ENCODE results near the gene COMMD1.
"Not testable (repeated sequence)": the region's sequence is repeated elsewhere in the genome, so short reads cannot be mapped to it uniquely, and the experiment has no call there.

Gene COMMD1

DNA sequence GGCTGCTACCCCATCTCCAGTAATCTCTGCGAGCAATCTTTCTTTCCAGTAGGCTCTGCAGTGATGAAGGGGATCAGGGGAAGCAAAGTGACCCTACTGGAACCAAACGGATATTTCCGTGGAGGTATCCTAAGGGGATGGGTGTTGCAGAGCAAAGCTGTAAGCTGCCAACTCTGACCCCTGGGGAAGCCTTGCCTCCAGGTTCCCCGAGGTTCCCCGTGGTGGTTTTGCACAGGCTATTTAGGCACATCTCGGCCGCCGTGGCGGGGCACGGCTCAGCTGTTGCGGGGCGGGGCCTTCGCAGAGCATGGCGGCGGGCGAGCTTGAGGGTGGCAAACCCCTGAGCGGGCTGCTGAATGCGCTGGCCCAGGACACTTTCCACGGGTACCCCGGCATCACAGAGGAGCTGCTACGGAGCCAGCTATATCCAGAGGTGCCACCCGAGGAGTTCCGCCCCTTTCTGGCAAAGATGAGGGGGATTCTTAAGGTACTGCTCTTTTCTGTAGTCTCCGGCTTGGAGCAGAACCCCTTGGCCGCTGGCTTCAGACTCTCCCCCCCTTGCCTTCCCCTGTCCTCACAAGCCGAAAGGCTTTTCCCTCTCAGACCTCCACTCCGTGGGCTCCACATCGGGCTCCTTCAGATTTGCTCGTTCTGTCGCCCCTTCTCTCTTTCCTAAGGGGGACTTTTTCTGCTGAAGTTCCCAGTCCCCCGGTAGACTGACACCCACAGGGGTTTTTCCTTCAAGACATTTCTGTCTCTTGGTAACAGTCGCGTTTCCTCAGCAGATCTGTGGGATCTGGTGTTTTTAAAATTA, at the start of gene COMMD1:
Gene COMMD1 (plus strand): TSS at position 303 of the 814 bp plus-strand sequence. CDS start 5 bp downstream, at position 308.
- TF ChIP-seq GATA1 (IDR thresholded peaks at IDR 0.05; ENCODE audit: low read depth, low read length) (no peak), POLR2A (IDR thresholded peaks at IDR 0.05; ENCODE audit: low read length) (peak; percentile 89)

DNA sequence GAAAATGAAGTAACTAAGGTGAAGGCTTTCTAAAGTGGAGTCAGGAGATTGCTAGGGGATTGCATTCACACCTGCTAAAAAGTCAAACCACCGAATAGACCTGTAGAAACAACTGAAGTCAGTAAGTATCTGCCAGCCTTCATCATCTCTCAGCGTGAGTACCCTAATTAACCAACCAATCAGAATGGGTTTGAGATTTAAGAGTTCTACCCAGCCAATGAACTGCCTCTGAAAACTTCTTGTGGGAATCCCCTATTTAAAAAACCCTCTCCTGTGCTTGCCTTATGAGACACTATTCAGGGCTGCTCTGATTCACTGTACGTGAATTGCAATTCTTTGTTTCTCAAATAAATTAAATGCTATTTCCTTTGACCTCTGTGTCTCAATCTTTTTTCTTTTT, 48.2 kb upstream of the COMMD1 start:
- DNase-seq = no peak
- TF ChIP-seq GATA1 (IDR thresholded peaks at IDR 0.05; ENCODE audit: low read depth, low read length) (no peak), POLR2A (IDR thresholded peaks at IDR 0.05; ENCODE audit: low read length) (no peak)

More for the DNA sequence above, at the start of gene COMMD1:
- peak; percentile 84 for DNase-seq

GRCh38 chr2:61862085-61862484, 43.4 kb upstream of the COMMD1 start:
- DNase-seq = no peak

DNA sequence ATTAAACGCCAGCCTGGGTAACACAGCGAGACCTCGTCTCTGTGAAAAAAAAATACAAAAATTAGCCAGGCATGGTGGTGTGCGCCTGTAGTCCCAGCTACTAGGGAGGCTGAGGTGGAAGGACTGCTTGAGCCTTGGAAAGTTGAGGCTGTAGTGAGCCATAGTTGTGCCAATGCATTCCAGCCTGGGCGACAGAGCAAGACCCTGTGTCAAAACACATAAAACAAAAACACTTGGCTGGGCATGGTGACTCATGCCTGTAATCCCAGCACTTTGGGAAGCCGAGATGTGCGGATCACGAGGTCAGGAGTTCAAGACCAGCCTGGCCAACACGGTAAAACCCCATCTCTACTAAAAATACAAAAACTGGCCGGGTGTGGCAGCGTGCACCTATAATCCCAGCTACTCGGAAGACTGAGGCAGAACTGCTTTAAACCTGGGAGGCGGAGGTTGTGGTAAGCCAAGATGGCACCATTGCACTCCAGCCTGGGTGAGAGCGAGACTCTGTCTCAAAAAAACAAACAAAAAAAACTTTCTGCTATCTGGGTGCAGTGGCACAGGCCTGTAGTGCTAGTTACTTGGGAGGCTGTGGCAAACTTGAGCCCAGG, 38.9 kb upstream of the COMMD1 start:
- DNase-seq = not testable (repeated sequence)

More at GRCh38 chr2:61862085-61862484, 43.4 kb upstream of the COMMD1 start:
- TF ChIP-seq GATA1 (IDR thresholded peaks at IDR 0.05; ENCODE audit: low read depth, low read length) (no peak), POLR2A (IDR thresholded peaks at IDR 0.05; ENCODE audit: low read length) (no peak)

GRCh38 chr2:61876400-61876799, 29.1 kb upstream of the COMMD1 start:
- TF ChIP-seq GATA1 (IDR thresholded peaks at IDR 0.05; ENCODE audit: low read depth, low read length) (no peak), POLR2A (IDR thresholded peaks at IDR 0.05; ENCODE audit: low read length) (no peak)
- no peak for DNase-seq

GRCh38 chr2:61877571-61878245, 27.8 kb upstream of the COMMD1 start:
- no peak for TF ChIP-seq POLR2A (IDR thresholded peaks at IDR 0.05; ENCODE audit: low read length)
- no peak for TF ChIP-seq GATA1 (IDR thresholded peaks at IDR 0.05; ENCODE audit: low read depth, low read length)
- no peak for DNase-seq

GRCh38 chr2:61878761-61879160, 26.7 kb upstream of the COMMD1 start:
- DNase-seq = no peak
- no peak for TF ChIP-seq GATA1 (IDR thresholded peaks at IDR 0.05; ENCODE audit: low read depth, low read length)
- no peak for TF ChIP-seq POLR2A (IDR thresholded peaks at IDR 0.05; ENCODE audit: low read length)

DNA sequence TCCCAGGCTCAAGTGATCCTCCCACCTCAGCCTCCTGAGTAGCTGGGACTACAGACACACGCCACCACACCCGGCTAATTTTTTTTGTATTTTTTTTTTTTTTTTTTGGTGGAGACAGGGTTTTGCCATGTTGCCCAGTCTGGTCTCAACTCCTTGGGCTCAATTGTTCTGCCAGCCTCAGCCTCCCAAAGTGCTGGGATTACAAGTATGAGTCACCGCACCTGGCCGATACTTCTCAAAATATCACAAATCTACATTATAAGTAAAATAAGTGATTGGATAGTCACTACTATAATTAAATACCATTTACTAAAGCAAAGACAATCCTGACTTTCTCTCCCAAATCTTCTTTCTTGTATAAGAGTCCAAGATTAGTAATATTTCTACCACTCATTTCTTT, 26.1 kb upstream of the COMMD1 start:
- DNase-seq = not testable (repeated sequence)

GRCh38 chr2:61882850-61883249, 22.6 kb upstream of the COMMD1 start:
- no peak for DNase-seq
- TF ChIP-seq GATA1 (IDR thresholded peaks at IDR 0.05; ENCODE audit: low read depth, low read length) (no peak), POLR2A (IDR thresholded peaks at IDR 0.05; ENCODE audit: low read length) (no peak)

GRCh38 chr2:61885896-61886603, 19.4 kb upstream of the COMMD1 start:
- TF ChIP-seq POLR2A (IDR thresholded peaks at IDR 0.05; ENCODE audit: low read length) = no peak
- TF ChIP-seq GATA1 (IDR thresholded peaks at IDR 0.05; ENCODE audit: low read depth, low read length) = no peak
- DNase-seq = peak in 1 of 2 experiments; percentile 13

GRCh38 chr2:61887717-61888266, 17.7 kb upstream of the COMMD1 start:
- TF ChIP-seq POLR2A (IDR thresholded peaks at IDR 0.05; ENCODE audit: low read length) (no peak), GATA1 (IDR thresholded peaks at IDR 0.05; ENCODE audit: low read depth, low read length) (no peak)
- peak; percentile 65 to 77 for DNase-seq

- TF ChIP-seq POLR2A (IDR thresholded peaks at IDR 0.05; ENCODE audit: low read length) (peak; percentile 94), GATA1 (IDR thresholded peaks at IDR 0.05; ENCODE audit: low read depth, low read length) (no peak)
- peak; percentile 92 to 95 for DNase-seq
Observed at GRCh38 chr2:61888267-61889055, 17.0 kb upstream of the COMMD1 start, which contains the start of gene CCT4. Gene CCT4 (minus strand): TSS chr2:61888656. CDS start chr2:61888507, 149 bp downstream.

DNA sequence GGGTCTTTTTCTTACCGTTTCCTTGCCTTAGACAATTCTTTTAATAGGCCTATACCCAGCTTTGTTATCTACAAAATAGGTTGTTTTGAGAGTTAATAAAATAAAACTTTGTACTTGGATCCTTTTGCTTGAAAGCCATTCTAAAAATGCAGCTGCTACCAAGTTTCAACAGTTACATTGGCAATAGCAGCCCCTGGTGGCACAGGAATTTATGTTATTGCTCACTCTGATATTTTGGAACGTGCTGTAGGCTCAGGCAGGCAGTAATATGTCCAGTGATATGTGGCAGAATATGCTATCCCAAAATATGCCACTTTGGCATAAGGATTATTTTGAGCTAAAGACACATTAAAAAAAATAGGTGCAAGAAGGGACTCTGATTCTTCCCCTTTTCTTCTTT, 6.7 kb upstream of the COMMD1 start:
- DNase-seq = peak; percentile 24 to 41
- TF ChIP-seq GATA1 (IDR thresholded peaks at IDR 0.05; ENCODE audit: low read depth, low read length) (no peak), POLR2A (IDR thresholded peaks at IDR 0.05; ENCODE audit: low read length) (no peak)
